ENCODE measurements around the gene INPP5D. TPM values are rescaled to one million over a fixed set of nuclear protein-coding genes. Genes with fewer than 3 reads are reported as not detected.

The INPP5D gene
- total and polyA plus RNA-seq, 2 of the 13 experiments (the other 11 are each of a cell fraction or from before 2014, with no cell fraction given) = 16.7 to 18.0 TPM

- 0 out of 2 replicates have a peak, but pooled peaks have one; percentile 14 for TF ChIP-seq ZFP82 (CRISPR knock-in tag; IDR thresholded peaks at IDR 0.05; ENCODE audit: borderline replicate concordance)
- peak; percentile 68 for TF ChIP-seq ATF7 (IDR thresholded peaks at IDR 0.05)
- no peak for TF ChIP-seq ATF7 (CRISPR knock-in tag; IDR thresholded peaks at IDR 0.05)
- TF ChIP-seq HMG20A (CRISPR knock-in tag; IDR thresholded peaks at IDR 0.05; ENCODE audit: borderline replicate concordance) = peak; percentile 75; the same call in 1 of the 2 replicates
- TF ChIP-seq AHDC1 (CRISPR knock-in tag; IDR thresholded peaks at IDR 0.05; ENCODE audit: borderline replicate concordance) = no peak
- 0 out of 2 replicates have a peak, but pooled peaks have one; percentile 47 for TF ChIP-seq BRF2 (CRISPR knock-in tag; IDR thresholded peaks at IDR 0.05)
- TF ChIP-seq ZKSCAN5 (CRISPR knock-in tag; IDR thresholded peaks at IDR 0.05) = no peak
- TF ChIP-seq JARID2 (CRISPR knock-in tag; IDR thresholded peaks at IDR 0.05; ENCODE audit: insufficient replicate concordance) = no peak
- no peak for TF ChIP-seq IRF1 (CRISPR knock-in tag; IDR thresholded peaks at IDR 0.05; ENCODE audit: low read depth)
- no peak for TF ChIP-seq KMT2A (CRISPR knock-in tag; IDR thresholded peaks at IDR 0.05)
- peak; percentile 53; the same call in 1 of the 2 replicates for TF ChIP-seq ZNF280D (CRISPR knock-in tag; IDR thresholded peaks at IDR 0.05)
- 0 out of 2 replicates have a peak, but pooled peaks have one; percentile 5 for TF ChIP-seq MAX (IDR thresholded peaks at IDR 0.05)
- peak; percentile 5; the same call in 1 of the 2 replicates for TF ChIP-seq EHMT2 (IDR thresholded peaks at IDR 0.05; ENCODE audit: borderline replicate concordance, low read depth, low read length)
- TF ChIP-seq ZNF362 (CRISPR knock-in tag; IDR thresholded peaks at IDR 0.05; ENCODE audit: borderline replicate concordance) = peak; percentile 97
- peak; percentile 50; the same call in 1 of the 2 replicates for TF ChIP-seq KAT8 (CRISPR knock-in tag; IDR thresholded peaks at IDR 0.05)
Observed at GRCh38 chr2:233085037-233085838, 25.1 kb downstream of the INPP5D start (continued).
